AG09309 (cell line): Measurements from ENCODE around the gene CHDH.

Experiments
- DNase-seq: peaks from one replicate; pipeline ENCODE4 v3.0.0-alpha.2; 2010; ENCODE audit warnings: low read depth
- H3K4me3 ChIP-seq: 2 replicates; pipeline ENCODE4 v1.5.1; 2011; ENCODE audit warnings: mild to moderate bottlenecking, low read depth, low read length, moderate library complexity; ENCODE audit not compliant: control insufficient read depth
- CTCF ChIP-seq: IDR thresholded peaks from 2 replicates; pipeline ENCODE4 v1.5.1; 2011; ENCODE audit warnings: mild to moderate bottlenecking, low read depth, low read length, inconsistent platforms; ENCODE audit not compliant: insufficient read depth, control insufficient read depth; ENCODE audit errors: missing control alignments

Gene CHDH

GRCh38 chr3:53843195-53844177, 2.7 kb downstream of the CHDH start:
- no peak for TF ChIP-seq CTCF
- DNase-seq: no peak

GRCh38 chr3:53842436-53843194, 3.6 kb downstream of the CHDH start:
- no peak for DNase-seq
- H3K4me3 ChIP-seq: no peak overlapping the region
- peak; percentile 12 for TF ChIP-seq CTCF

More at GRCh38 chr3:53843195-53844177, 2.7 kb downstream of the CHDH start:
- no peak overlapping the region for H3K4me3 ChIP-seq

GRCh38 chr3:53841296-53841695, 4.9 kb downstream of the CHDH start:
- no peak for DNase-seq
- H3K4me3 ChIP-seq: no peak overlapping the region
- no peak for TF ChIP-seq CTCF

- no peak for DNase-seq
- no peak for TF ChIP-seq CTCF
- H3K4me3 ChIP-seq: no peak overlapping the region
Measured at GRCh38 chr3:53837331-53837730, 8.9 kb downstream of the CHDH start.

GRCh38 chr3:53836084-53836872, 9.9 kb downstream of the CHDH start:
- H3K4me3 ChIP-seq: no peak overlapping the region
- no peak for TF ChIP-seq CTCF
- no peak for DNase-seq

GRCh38 chr3:53835257-53835656, 11.0 kb downstream of the CHDH start:
- H3K4me3 ChIP-seq: no peak overlapping the region
- DNase-seq: no peak
- TF ChIP-seq CTCF: no peak
